ENCODE results near the gene MLLT1. TPM values are rescaled to one million over a fixed set of nuclear protein-coding genes. Genes with fewer than 3 reads are reported as not detected.

The MLLT1 gene
- total RNA-seq, 1 experiment from 2014 or later: 29.0 TPM

DNA sequence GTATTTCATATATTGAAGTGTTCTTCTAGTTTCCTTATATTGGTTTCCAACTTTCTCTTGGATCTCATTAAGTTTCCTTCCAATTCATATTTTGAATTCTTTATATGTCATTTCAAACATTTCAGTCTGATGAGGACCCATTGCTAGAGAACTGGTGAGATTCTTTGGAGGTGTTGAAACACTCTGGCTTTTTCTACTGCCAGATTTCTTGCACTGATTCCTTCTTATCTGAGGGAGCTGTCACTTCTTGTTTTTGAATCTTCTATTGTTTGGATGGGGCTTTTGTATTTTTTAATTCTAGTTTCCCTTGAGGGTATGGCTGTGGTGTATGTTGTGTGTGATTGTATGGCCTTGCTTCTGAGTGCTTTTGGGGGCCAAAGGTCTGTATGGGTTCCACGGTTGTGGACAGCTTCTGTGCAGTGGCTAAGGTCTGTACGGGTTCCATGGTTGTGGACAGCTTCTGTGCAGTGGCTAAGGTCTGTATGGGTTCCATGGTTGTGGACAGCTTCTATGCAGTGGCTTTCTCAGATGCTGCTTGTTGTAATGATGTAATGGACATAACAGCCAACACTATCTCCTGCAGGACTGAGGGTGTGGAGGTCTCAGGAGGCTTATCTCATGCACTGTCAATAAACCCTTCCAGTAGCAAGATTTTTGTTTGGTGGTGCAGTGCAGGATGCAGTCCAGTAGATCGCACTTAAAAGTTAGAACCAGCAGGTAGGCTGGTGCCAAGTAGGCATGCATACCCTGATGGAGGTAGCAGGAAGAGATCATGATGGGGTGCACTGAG, 107.5 kb downstream of the MLLT1 start:
- H3K9me2 ChIP-seq (replicated peaks; ENCODE audit: low read length): no peaks in the 10 kb centered on the region
- H3K9ac ChIP-seq (ENCODE audit: low read length): no peak overlapping the region
- no peaks in the 10 kb centered on the region for H3K79me2 ChIP-seq (ENCODE audit: low read length)
- intact Hi-C loops (cut with micrococcal nuclease): no loop called here
- DNase-seq (no peak), ATAC-seq (no peak)
- H3K4me1 ChIP-seq (ENCODE audit: insufficient read depth, low read length): no peaks in the 10 kb centered on the region
- no peaks in the 10 kb centered on the region for H3K9me3 ChIP-seq (ENCODE audit: low read length)
- H3K4me2 ChIP-seq (ENCODE audit: low read length): no peak overlapping the region
- BruUV-seq (replicated peaks): no TSS peak
- ChIA-PET POLR2A (ENCODE audit: unreplicated experiment) (no interaction called here), CTCF (no interaction called here)
- no peaks in the 10 kb centered on the region for H3F3A ChIP-seq (ENCODE audit: low read length, unreplicated experiment)
- H2AFZ ChIP-seq (ENCODE audit: low read length): no peak overlapping the region
- H3K27ac ChIP-seq (ENCODE audit: low read length): no peak overlapping the region
- H3K4me3 ChIP-seq (ENCODE audit: low read length): no peak overlapping the region
- peaks cover 13% of the 10 kb centered on the region; the same call in 1 of the 2 replicates for H3K27me3 ChIP-seq (ENCODE audit: low read length)
- H4K20me1 ChIP-seq (ENCODE audit: low read length): no peaks in the 10 kb centered on the region
- TF ChIP-seq EZH2phosphoT487 (IDR thresholded peaks at IDR 0.05; ENCODE audit: borderline replicate concordance, low read length) (no peak), EZH2 (IDR thresholded peaks at IDR 0.05; ENCODE audit: low read length, unreplicated experiment) (no peak)
- TF ChIP-seq, protein P1, sequence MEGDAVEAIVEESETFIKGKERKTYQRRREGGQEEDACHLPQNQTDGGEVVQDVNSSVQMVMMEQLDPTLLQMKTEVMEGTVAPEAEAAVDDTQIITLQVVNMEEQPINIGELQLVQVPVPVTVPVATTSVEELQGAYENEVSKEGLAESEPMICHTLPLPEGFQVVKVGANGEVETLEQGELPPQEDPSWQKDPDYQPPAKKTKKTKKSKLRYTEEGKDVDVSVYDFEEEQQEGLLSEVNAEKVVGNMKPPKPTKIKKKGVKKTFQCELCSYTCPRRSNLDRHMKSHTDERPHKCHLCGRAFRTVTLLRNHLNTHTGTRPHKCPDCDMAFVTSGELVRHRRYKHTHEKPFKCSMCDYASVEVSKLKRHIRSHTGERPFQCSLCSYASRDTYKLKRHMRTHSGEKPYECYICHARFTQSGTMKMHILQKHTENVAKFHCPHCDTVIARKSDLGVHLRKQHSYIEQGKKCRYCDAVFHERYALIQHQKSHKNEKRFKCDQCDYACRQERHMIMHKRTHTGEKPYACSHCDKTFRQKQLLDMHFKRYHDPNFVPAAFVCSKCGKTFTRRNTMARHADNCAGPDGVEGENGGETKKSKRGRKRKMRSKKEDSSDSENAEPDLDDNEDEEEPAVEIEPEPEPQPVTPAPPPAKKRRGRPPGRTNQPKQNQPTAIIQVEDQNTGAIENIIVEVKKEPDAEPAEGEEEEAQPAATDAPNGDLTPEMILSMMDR (conservative IDR thresholded peaks at IDR 0.05; ENCODE audit: low read depth, low read length): no peak
- H3K36me3 ChIP-seq (ENCODE audit: low read depth, low read length): no peaks in the 10 kb centered on the region

DNA sequence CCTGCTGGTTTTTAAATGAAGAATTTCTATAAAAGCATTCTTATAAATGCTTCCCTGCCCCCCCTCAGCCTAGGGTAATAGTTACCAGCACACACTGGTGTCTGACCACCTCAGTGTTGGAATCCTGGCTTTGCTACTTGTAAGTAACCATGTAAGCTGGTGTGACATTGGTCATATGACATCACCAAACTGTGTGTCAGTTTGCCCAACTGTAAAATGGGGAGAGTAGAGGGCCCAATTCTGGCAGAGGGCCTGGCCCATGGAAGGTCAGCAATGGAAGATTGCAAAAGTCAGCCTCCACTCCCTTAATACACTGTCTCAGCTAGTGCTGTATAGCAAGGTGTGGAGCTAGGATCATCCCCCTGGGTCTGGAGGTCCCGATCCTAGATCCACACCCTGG, 112.7 kb downstream of the MLLT1 start:
- Histone ChIP-seq H3K36me3 (ENCODE audit: low read depth, low read length) (no peaks in the 10 kb centered on the region), H2AFZ (ENCODE audit: low read length) (no peak overlapping the region), H3K9ac (ENCODE audit: low read length) (no peak overlapping the region), H3K4me3 (ENCODE audit: low read length) (no peak overlapping the region), H3K4me2 (ENCODE audit: low read length) (no peak overlapping the region), H4K20me1 (ENCODE audit: low read length) (no peaks in the 10 kb centered on the region), H3K9me2 (replicated peaks; ENCODE audit: low read length) (no peaks in the 10 kb centered on the region), H3K4me1 (ENCODE audit: insufficient read depth, low read length) (no peaks in the 10 kb centered on the region), H3K9me3 (ENCODE audit: low read length) (no peaks in the 10 kb centered on the region), H3K27me3 (ENCODE audit: low read length) (peaks cover 3% of the 10 kb centered on the region; the same call in 1 of the 2 replicates), H3K27ac (ENCODE audit: low read length) (no peak overlapping the region), H3K79me2 (ENCODE audit: low read length) (no peaks in the 10 kb centered on the region), H3F3A (ENCODE audit: low read length, unreplicated experiment) (no peaks in the 10 kb centered on the region)
- intact Hi-C loops (cut with micrococcal nuclease): loop anchor here (2.0 kb wide), 1 partner anchor 134 kb away; no protein-coding TSS in a partner anchor
- no peak for ATAC-seq
- no peak for TF ChIP-seq EZH2phosphoT487 (IDR thresholded peaks at IDR 0.05; ENCODE audit: borderline replicate concordance, low read length)
- TF ChIP-seq, protein P1 (conservative IDR thresholded peaks at IDR 0.05; ENCODE audit: low read depth, low read length): no peak
- TF ChIP-seq EZH2 (IDR thresholded peaks at IDR 0.05; ENCODE audit: low read length, unreplicated experiment): no peak
- ChIA-PET CTCF (interaction anchor here (0.7 kb wide), 1 partner anchor 191 kb away, joined by 3 read pairs; no protein-coding TSS in a partner anchor), POLR2A (ENCODE audit: unreplicated experiment) (no interaction called here)
- DNase-seq: no peak
- BruUV-seq (replicated peaks): no TSS peak

DNA sequence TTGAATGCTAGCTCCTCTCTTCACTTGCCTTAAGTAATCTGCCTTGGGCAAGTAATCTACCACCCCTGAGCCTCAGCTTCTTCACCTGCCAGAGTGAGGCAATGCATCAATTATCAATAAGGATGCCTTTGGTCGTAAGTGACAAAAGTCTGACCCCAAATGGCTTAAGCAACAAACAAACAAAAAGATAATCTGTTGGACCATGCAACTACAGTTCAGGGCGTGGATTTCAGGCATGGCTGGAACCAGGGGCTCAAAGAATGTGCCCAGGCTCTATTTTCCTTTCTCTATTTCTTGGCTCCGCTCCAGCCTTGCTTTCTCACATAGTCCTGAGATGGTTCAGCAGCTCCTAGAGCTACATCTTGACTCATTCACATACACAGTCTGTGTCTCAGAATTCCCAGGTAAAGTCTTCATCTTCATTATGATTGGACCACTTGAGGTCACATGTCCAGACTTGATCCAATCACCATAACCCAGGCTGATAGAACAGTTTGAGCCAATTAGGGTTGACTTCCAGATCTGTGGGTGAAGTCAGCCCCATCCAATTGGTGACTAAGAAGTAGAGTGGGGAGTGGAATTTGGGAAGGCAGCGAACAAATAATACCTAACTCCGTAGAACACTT, 114.8 kb downstream of the MLLT1 start:
- Histone ChIP-seq H3K36me3 (ENCODE audit: low read depth, low read length) (no peaks in the 10 kb centered on the region), H4K20me1 (ENCODE audit: low read length) (no peaks in the 10 kb centered on the region), H3K4me2 (ENCODE audit: low read length) (no peak overlapping the region), H3K9ac (ENCODE audit: low read length) (no peak overlapping the region), H3K27me3 (ENCODE audit: low read length) (no peaks in the 10 kb centered on the region), H3K9me3 (ENCODE audit: low read length) (no peaks in the 10 kb centered on the region), H3F3A (ENCODE audit: low read length, unreplicated experiment) (no peaks in the 10 kb centered on the region), H3K27ac (ENCODE audit: low read length) (no peak overlapping the region), H2AFZ (ENCODE audit: low read length) (no peak overlapping the region), H3K9me2 (replicated peaks; ENCODE audit: low read length) (no peaks in the 10 kb centered on the region), H3K79me2 (ENCODE audit: low read length) (no peaks in the 10 kb centered on the region), H3K4me1 (ENCODE audit: insufficient read depth, low read length) (no peaks in the 10 kb centered on the region), H3K4me3 (ENCODE audit: low read length) (no peak overlapping the region)
- no TSS peak for BruUV-seq (replicated peaks)
- DNase-seq (peak; percentile 22), ATAC-seq (no peak)
- no peak for TF ChIP-seq EZH2phosphoT487 (IDR thresholded peaks at IDR 0.05; ENCODE audit: borderline replicate concordance, low read length)
- TF ChIP-seq, protein P1 (conservative IDR thresholded peaks at IDR 0.05; ENCODE audit: low read depth, low read length): no peak
- TF ChIP-seq EZH2 (IDR thresholded peaks at IDR 0.05; ENCODE audit: low read length, unreplicated experiment): no peak
- intact Hi-C loops (cut with micrococcal nuclease): no loop called here
- POLR2A ChIA-PET (ENCODE audit: unreplicated experiment): no interaction called here
- CTCF ChIA-PET: no interaction called here

All from PC-3 (cell line).